Measurements from ENCODE around the gene GNAS. TPM values are rescaled to one million over a fixed set of nuclear protein-coding genes. Genes with fewer than 3 reads are reported as not detected.

GNAS gene
- polyA plus RNA-seq, 1 donor (not counting 4 experiments of a cell fraction or from before 2014, with no cell fraction given) = 560 TPM

- FAIRE-seq (no peak), DNase-seq (ENCODE audit: low read depth, low spot score) (no peak)
- no peaks in the 10 kb centered on the region for H3K79me2 ChIP-seq (ENCODE audit: control insufficient read depth, insufficient read depth, low read length)
- H3K36me3 ChIP-seq (ENCODE audit: control insufficient read depth in 2 of 2, extremely low read depth in 1 of 2, insufficient read depth in 2 of 2, low read length in 2 of 2) = peaks cover 0 to 1% of the 10 kb centered on the region in 2 experiments
- dilution Hi-C loops (cut with MboI; ENCODE audit: extremely low pct_ligation_motif_present, low sequenced_read_pairs) = no loop called here
- H4K20me1 ChIP-seq (ENCODE audit: control insufficient read depth, extremely low read depth, insufficient read depth, low read length) = no peaks in the 10 kb centered on the region
- H3K27ac ChIP-seq (ENCODE audit: control insufficient read depth, insufficient read depth, low read length) = no peak overlapping the region
- no peaks in the 10 kb centered on the region for H3K9me1 ChIP-seq (ENCODE audit: control insufficient read depth, extremely low read depth, insufficient read depth, low read length)
- peaks cover 2% of the 10 kb centered on the region for H3K9me3 ChIP-seq (ENCODE audit: control insufficient read depth, low read depth, low read length)
- H3K9ac ChIP-seq (ENCODE audit: control insufficient read depth, extremely low read depth, insufficient read depth, low read length) = no peak overlapping the region
- no peak overlapping the region for H3K4me2 ChIP-seq (ENCODE audit: control insufficient read depth, extremely low read depth, insufficient read depth, low read depth, low read length)
- peaks cover 10% of the 10 kb centered on the region for H3K4me1 ChIP-seq (ENCODE audit: control insufficient read depth, extremely low read depth, insufficient read depth, low read length)
- no peak overlapping the region for H3K4me3 ChIP-seq (ENCODE audit: control insufficient read depth in 2 of 3, extremely low read depth in 1 of 3, insufficient read depth in 2 of 3, low read depth in 1 of 3, low read length in 3 of 3)
- H3K27me3 ChIP-seq (ENCODE audit: control insufficient read depth, extremely low read depth, insufficient read depth, low read length) = peaks cover 12% of the 10 kb centered on the region
- H2AFZ ChIP-seq (ENCODE audit: control insufficient read depth, low read length) = no peak overlapping the region
- TF ChIP-seq CTCF (optimal IDR thresholded peaks at IDR 0.05 in 1 of 3, IDR thresholded peaks at IDR 0.05 in 1 of 3, conservative IDR thresholded peaks at IDR 0.05 in 1 of 3; ENCODE audit: extremely low read depth in 1 of 3, insufficient read depth in 2 of 3, low read length in 3 of 3) (no peak), EZH2 (IDR thresholded peaks at IDR 0.05; ENCODE audit: low read length) (no peak)
These were observed 30.4 kb upstream of the GNAS start for GRCh38 chr20:58822149-58822548.

GRCh38 chr20:58822748-58823730, 29.5 kb upstream of the GNAS start:
- peaks cover 0 to 1% of the 10 kb centered on the region in 2 experiments for H3K36me3 ChIP-seq (ENCODE audit: control insufficient read depth in 2 of 2, extremely low read depth in 1 of 2, insufficient read depth in 2 of 2, low read length in 2 of 2)
- DNase-seq (ENCODE audit: low read depth, low spot score) (no peak), FAIRE-seq (no peak)
- peaks cover 10% of the 10 kb centered on the region for H3K4me1 ChIP-seq (ENCODE audit: control insufficient read depth, extremely low read depth, insufficient read depth, low read length)
- H3K27ac ChIP-seq (ENCODE audit: control insufficient read depth, insufficient read depth, low read length) = no peak overlapping the region
- TF ChIP-seq CTCF (optimal IDR thresholded peaks at IDR 0.05 in 1 of 3, IDR thresholded peaks at IDR 0.05 in 1 of 3, conservative IDR thresholded peaks at IDR 0.05 in 1 of 3; ENCODE audit: extremely low read depth in 1 of 3, insufficient read depth in 2 of 3, low read length in 3 of 3) = no peak
- TF ChIP-seq EZH2 (IDR thresholded peaks at IDR 0.05; ENCODE audit: low read length) = no peak
- no peak overlapping the region for H3K9ac ChIP-seq (ENCODE audit: control insufficient read depth, extremely low read depth, insufficient read depth, low read length)
- no peaks in the 10 kb centered on the region for H3K79me2 ChIP-seq (ENCODE audit: control insufficient read depth, insufficient read depth, low read length)
- no peak overlapping the region for H3K4me2 ChIP-seq (ENCODE audit: control insufficient read depth, extremely low read depth, insufficient read depth, low read depth, low read length)
- H3K9me3 ChIP-seq (ENCODE audit: control insufficient read depth, low read depth, low read length) = peaks cover 2% of the 10 kb centered on the region
- peaks cover 10% of the 10 kb centered on the region for H3K27me3 ChIP-seq (ENCODE audit: control insufficient read depth, extremely low read depth, insufficient read depth, low read length)
- no peaks in the 10 kb centered on the region for H3K9me1 ChIP-seq (ENCODE audit: control insufficient read depth, extremely low read depth, insufficient read depth, low read length)
- no peaks in the 10 kb centered on the region for H4K20me1 ChIP-seq (ENCODE audit: control insufficient read depth, extremely low read depth, insufficient read depth, low read length)
- no peak overlapping the region for H3K4me3 ChIP-seq (ENCODE audit: control insufficient read depth in 2 of 3, extremely low read depth in 1 of 3, insufficient read depth in 2 of 3, low read depth in 1 of 3, low read length in 3 of 3)
- H2AFZ ChIP-seq (ENCODE audit: control insufficient read depth, low read length) = no peak overlapping the region
- dilution Hi-C loops (cut with MboI; ENCODE audit: extremely low pct_ligation_motif_present, low sequenced_read_pairs) = no loop called here

All from keratinocyte (primary cell).